Hepatic stellate cell (primary cell): Measurements from ENCODE around the gene STPG1.
A peak's percentile ranks its signal among the peaks of the same experiment; 100 is the strongest.

Source experiments
- DNase-seq: peaks from one replicate; pipeline ENCODE4 v3.0.0; 2011; ENCODE audit warnings: low spot score

Gene STPG1

GRCh38 chr1:24392982-24393650 lies 20.5 kb downstream of the STPG1 start:
- DNase-seq = no peak

- no peak for DNase-seq
Observed at GRCh38 chr1:24392604-24392946, 21.0 kb downstream of the STPG1 start.

- DNase-seq = no peak
Observed at GRCh38 chr1:24391882-24392603, 21.5 kb downstream of the STPG1 start.

- DNase-seq = peak; percentile 69
Observed at GRCh38 chr1:24390924-24391782, 22.4 kb downstream of the STPG1 start.

GRCh38 chr1:24389231-24389678 lies 24.3 kb downstream of the STPG1 start:
- DNase-seq = no peak

GRCh38 chr1:24388331-24388885 lies 25.2 kb downstream of the STPG1 start:
- DNase-seq = no peak

- DNase-seq = no peak
Observed at GRCh38 chr1:24387636-24388175, 25.9 kb downstream of the STPG1 start.

- no peak for DNase-seq
Observed at GRCh38 chr1:24386931-24387330, 26.7 kb downstream of the STPG1 start.

- no peak for DNase-seq
Observed at GRCh38 chr1:24386241-24386640, 27.3 kb downstream of the STPG1 start.

- no peak for DNase-seq
Observed at GRCh38 chr1:24385160-24385940, 28.2 kb downstream of the STPG1 start.

- peak; percentile 60 for DNase-seq
Observed at GRCh38 chr1:24384251-24385090, 29.1 kb downstream of the STPG1 start.

- no peak for DNase-seq
Observed at GRCh38 chr1:24383381-24383940, 30.1 kb downstream of the STPG1 start.

- no peak for DNase-seq
Observed at GRCh38 chr1:24382165-24382577, 31.4 kb downstream of the STPG1 start.

GRCh38 chr1:24381256-24381655 lies 32.3 kb downstream of the STPG1 start:
- DNase-seq = no peak

- DNase-seq = no peak
Observed at GRCh38 chr1:24380508-24380907, 33.1 kb downstream of the STPG1 start.

GRCh38 chr1:24379733-24380315 lies 33.8 kb downstream of the STPG1 start:
- no peak for DNase-seq

- no peak for DNase-seq
Observed at GRCh38 chr1:24374891-24375786, 38.4 kb downstream of the STPG1 start.

- DNase-seq = no peak
Observed at GRCh38 chr1:24373710-24374109, 39.9 kb downstream of the STPG1 start.

GRCh38 chr1:24373044-24373443 lies 40.5 kb downstream of the STPG1 start:
- DNase-seq = no peak
